BLaER1 (cell line): ENCODE measurements around the gene ANP32A.

Source experiments
- H3K27ac ChIP-seq: shearing (Covaris generic); formaldehyde crosslinking; 2 replicates; pipeline ENCODE4 v1.8.1; 2022
- H3K27me3 ChIP-seq: shearing (Covaris generic); formaldehyde crosslinking; 2 replicates; pipeline ENCODE4 v1.8.1; 2022
- H3K36me3 ChIP-seq: shearing (Covaris generic); formaldehyde crosslinking; 2 replicates; pipeline ENCODE4 v1.8.1; 2022
- H3K4me1 ChIP-seq: shearing (Covaris generic); formaldehyde crosslinking; 2 replicates; pipeline ENCODE4 v1.8.1; 2022
- H3K4me2 ChIP-seq: shearing (Covaris generic); formaldehyde crosslinking; 2 replicates; pipeline ENCODE4 v1.8.1; 2022
- H3K4me3 ChIP-seq: shearing (Covaris generic); formaldehyde crosslinking; 2 replicates; pipeline ENCODE4 v1.8.1; 2022
- H3K9ac ChIP-seq: shearing (Covaris generic); formaldehyde crosslinking; 2 replicates; pipeline ENCODE4 v1.8.1; 2022
- H3K9me3 ChIP-seq: shearing (Covaris generic); formaldehyde crosslinking; 2 replicates; pipeline ENCODE4 v1.8.1; 2022
- H4K20me1 ChIP-seq: shearing (Covaris generic); formaldehyde crosslinking; 2 replicates; pipeline ENCODE4 v1.8.1; 2022
- Cebpa-rat ChIP-seq: shearing (Covaris generic); IDR thresholded peaks from 2 replicates; pipeline ENCODE4 v1.8.1; 2022

ANP32A gene

GRCh38 chr15:68735610-68736009, 85.1 kb downstream of the ANP32A start:
- H3K4me2 ChIP-seq: no peak overlapping the region
- peaks cover 33% of the 10 kb centered on the region for H3K4me1 ChIP-seq
- H3K27ac ChIP-seq: no peak overlapping the region
- no peaks in the 10 kb centered on the region for H3K9me3 ChIP-seq
- no peaks in the 10 kb centered on the region for H3K36me3 ChIP-seq
- H3K9ac ChIP-seq: no peak overlapping the region
- no peaks in the 10 kb centered on the region for H3K27me3 ChIP-seq
- H4K20me1 ChIP-seq: no peaks in the 10 kb centered on the region
- H3K4me3 ChIP-seq: no peak overlapping the region
- no peak for TF ChIP-seq Cebpa-rat

DNA sequence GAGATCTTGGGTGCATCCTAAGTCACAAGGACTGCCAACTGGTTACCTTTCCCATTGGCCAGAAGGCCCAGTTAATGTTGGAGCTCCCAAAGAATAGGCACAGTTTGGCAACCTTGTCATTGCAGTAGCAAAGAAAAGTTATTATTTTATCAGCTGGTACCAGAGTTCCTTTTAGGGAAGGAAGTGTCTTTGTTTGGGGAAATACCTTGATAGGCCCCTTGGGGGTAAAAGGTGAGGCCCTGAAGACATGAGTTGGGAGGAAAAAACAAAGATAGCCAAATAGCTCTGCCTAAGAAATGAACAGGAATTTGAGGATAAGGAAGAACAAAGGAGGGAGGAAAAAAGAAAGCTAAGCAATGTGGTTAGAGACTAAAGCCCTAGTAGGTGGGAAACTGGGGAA, 85.8 kb downstream of the ANP32A start:
- H3K36me3 ChIP-seq: no peaks in the 10 kb centered on the region
- no peak for TF ChIP-seq Cebpa-rat
- H3K27me3 ChIP-seq: no peaks in the 10 kb centered on the region
- H3K4me2 ChIP-seq: peak overlapping the region; percentile 58; the same call in 1 of the 2 replicates
- H3K4me3 ChIP-seq: no peak overlapping the region
- peaks cover 39% of the 10 kb centered on the region for H3K4me1 ChIP-seq
- H3K9ac ChIP-seq: no peak overlapping the region
- H3K9me3 ChIP-seq: no peaks in the 10 kb centered on the region
- H4K20me1 ChIP-seq: no peaks in the 10 kb centered on the region
- H3K27ac ChIP-seq: no peak overlapping the region

DNA sequence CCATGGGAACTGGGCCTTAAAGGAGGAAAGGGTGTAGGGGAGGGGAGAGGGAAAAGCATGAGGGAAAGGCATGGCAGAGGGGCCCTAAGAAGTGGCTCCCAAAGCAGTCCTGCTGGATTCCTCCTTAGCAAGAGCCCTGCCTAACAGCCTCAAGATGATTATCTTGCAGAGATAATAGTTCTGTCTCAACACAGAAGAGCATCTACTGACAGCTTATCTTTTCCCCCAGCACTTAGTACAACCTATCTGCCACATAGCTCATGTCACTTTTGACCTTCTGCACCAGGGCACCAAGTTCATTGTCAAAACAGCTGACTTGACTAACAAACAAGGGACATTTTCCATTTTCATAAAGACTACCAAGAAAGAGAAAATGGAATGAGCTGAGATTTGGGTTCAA, 86.3 kb downstream of the ANP32A start:
- Histone ChIP-seq H3K9ac (no peak overlapping the region), H3K27ac (peak overlapping the region; percentile 30; the same call in 1 of the 2 replicates), H3K4me2 (peak overlapping the region; percentile 58), H3K27me3 (no peaks in the 10 kb centered on the region), H3K4me3 (no peak overlapping the region), H4K20me1 (no peaks in the 10 kb centered on the region), H3K36me3 (no peaks in the 10 kb centered on the region), H3K4me1 (peaks cover 39% of the 10 kb centered on the region), H3K9me3 (no peaks in the 10 kb centered on the region)
- TF ChIP-seq Cebpa-rat: no peak

- TF ChIP-seq Cebpa-rat: no peak
- H4K20me1 ChIP-seq: no peaks in the 10 kb centered on the region
- H3K9me3 ChIP-seq: no peaks in the 10 kb centered on the region
Measured at GRCh38 chr15:68733666-68734065, 87.0 kb downstream of the ANP32A start.

GRCh38 chr15:68732451-68732850, 88.2 kb downstream of the ANP32A start:
- TF ChIP-seq Cebpa-rat: no peak
- H3K4me2 ChIP-seq: 0 out of 2 replicates have a peak overlapping the region, but pooled peaks have one; percentile 58
- no peak overlapping the region for H3K9ac ChIP-seq
- peaks cover 39% of the 10 kb centered on the region for H3K4me1 ChIP-seq
- H3K9me3 ChIP-seq: no peaks in the 10 kb centered on the region
- no peaks in the 10 kb centered on the region for H4K20me1 ChIP-seq
- H3K36me3 ChIP-seq: no peaks in the 10 kb centered on the region
- H3K27me3 ChIP-seq: no peaks in the 10 kb centered on the region
- no peak overlapping the region for H3K4me3 ChIP-seq
- no peak overlapping the region for H3K27ac ChIP-seq

More at GRCh38 chr15:68733666-68734065, 87.0 kb downstream of the ANP32A start:
- Histone ChIP-seq H3K27ac (0 out of 2 replicates have a peak overlapping the region, but pooled peaks have one; percentile 13), H3K9ac (0 out of 2 replicates have a peak overlapping the region, but pooled peaks have one; percentile 19), H3K4me2 (peak overlapping the region; percentile 58), H3K4me1 (peaks cover 39% of the 10 kb centered on the region), H3K4me3 (no peak overlapping the region), H3K27me3 (no peaks in the 10 kb centered on the region), H3K36me3 (no peaks in the 10 kb centered on the region)

DNA sequence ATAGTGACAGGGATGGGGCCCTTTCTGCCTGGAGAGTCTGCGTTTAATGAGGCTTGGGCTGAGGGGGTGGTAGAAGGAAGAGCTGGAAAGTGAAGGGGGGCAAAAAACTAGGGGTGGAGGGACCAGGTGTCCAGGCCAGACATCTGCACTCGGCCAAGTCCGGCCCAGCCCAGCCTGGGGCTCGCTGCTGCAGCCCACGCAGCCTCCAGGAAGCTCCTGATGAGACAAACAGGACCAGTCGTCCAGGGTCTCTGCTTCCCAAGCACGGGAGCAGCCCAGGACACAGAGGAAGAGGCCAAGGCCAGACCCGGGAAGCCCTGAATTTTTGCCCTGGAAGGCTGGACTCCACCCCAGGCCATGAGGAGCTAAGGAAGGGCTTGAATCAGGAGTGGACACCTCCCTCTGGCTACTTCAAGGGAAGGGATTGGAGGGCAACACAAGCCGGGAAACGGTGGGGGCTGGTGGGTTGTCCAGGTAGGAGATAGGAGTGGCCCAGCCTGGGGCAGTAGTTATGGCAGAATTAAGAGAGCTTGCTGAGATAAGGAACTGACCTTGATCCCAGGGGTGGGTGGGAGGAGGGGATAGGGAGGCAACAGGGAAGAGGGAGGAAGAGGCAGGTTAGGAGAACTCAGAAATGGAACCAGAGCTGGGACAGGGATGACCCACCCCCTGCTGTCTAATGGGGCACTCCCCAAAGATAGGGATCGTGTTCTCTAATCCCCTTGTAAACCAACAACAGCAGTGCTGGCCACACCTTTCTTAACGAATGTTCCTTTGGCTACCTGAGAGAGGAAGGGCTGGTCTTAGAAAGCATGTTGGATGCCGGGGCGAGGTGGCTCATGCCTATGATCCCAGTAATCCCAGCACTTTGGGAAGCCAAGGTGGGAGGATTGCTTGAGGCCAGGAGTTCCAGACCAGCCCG, 89.5 kb downstream of the ANP32A start:
- Histone ChIP-seq H3K27ac (peak overlapping the region; percentile 38; the same call in 1 of the 2 replicates), H3K9ac (no peak overlapping the region), H3K4me3 (no peak overlapping the region), H3K4me1 (peaks cover 48% of the 10 kb centered on the region), H3K9me3 (no peaks in the 10 kb centered on the region), H3K36me3 (no peaks in the 10 kb centered on the region), H4K20me1 (no peaks in the 10 kb centered on the region), H3K27me3 (no peaks in the 10 kb centered on the region), H3K4me2 (peak overlapping the region; percentile 6; the same call in 1 of the 2 replicates)
- no peak for TF ChIP-seq Cebpa-rat

- H3K27me3 ChIP-seq: no peaks in the 10 kb centered on the region
- H3K4me1 ChIP-seq: peaks cover 55% of the 10 kb centered on the region
- peak overlapping the region; percentile 6; the same call in 1 of the 2 replicates for H3K4me2 ChIP-seq
- H3K4me3 ChIP-seq: no peak overlapping the region
- H3K9ac ChIP-seq: no peak overlapping the region
- H3K9me3 ChIP-seq: no peaks in the 10 kb centered on the region
- TF ChIP-seq Cebpa-rat: no peak
- peak overlapping the region; percentile 38; the same call in 1 of the 2 replicates for H3K27ac ChIP-seq
- H3K36me3 ChIP-seq: no peaks in the 10 kb centered on the region
- H4K20me1 ChIP-seq: no peaks in the 10 kb centered on the region
Measured at GRCh38 chr15:68730471-68730919, 90.2 kb downstream of the ANP32A start.

DNA sequence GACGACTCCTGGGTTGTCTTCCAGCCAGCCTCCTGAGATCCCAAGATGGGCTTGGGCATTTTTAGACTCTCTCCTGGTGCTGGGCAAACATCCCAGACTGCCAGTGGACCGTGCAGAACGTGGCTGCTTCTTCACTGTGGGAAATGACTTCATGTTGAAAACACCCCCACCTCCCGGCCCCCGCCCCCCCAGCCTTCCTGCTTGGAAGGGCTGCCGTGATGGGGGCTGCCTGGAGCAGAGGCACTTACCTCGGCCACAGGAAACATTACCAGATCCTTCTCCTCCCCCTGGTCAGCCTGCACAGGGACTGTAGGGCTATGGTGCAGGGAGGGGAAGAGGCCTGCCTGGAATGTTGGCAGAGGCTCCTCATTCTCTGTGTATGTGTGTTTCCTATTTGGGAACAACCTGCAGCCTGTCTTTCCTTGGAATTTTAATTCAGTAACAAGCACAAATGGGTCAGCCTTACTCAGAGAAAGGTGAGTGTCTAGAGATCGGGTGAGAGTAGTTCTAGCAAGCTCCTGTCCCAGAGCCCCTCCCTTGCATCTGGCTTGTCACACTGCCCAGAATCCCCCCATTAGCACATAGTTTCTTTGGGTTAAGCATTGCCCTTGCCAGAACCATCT, 90.8 kb downstream of the ANP32A start:
- H3K4me2 ChIP-seq: 0 out of 2 replicates have a peak overlapping the region, but pooled peaks have one; percentile 6
- no peaks in the 10 kb centered on the region for H3K36me3 ChIP-seq
- no peak overlapping the region for H3K9ac ChIP-seq
- H3K4me3 ChIP-seq: no peak overlapping the region
- no peaks in the 10 kb centered on the region for H3K9me3 ChIP-seq
- no peak overlapping the region for H3K27ac ChIP-seq
- no peaks in the 10 kb centered on the region for H4K20me1 ChIP-seq
- peaks cover 53% of the 10 kb centered on the region for H3K4me1 ChIP-seq
- H3K27me3 ChIP-seq: no peaks in the 10 kb centered on the region
- no peak for TF ChIP-seq Cebpa-rat
